Coronary artery (tissue), 2 donors: Measurements from ENCODE around the gene BTBD1.

Experiments used
- DNase-seq: peaks from one replicate; pipeline ENCODE4 v3.0.0-alpha.2; 2017; ENCODE audit warnings: low spot score
- H3K27ac ChIP-seq, 2 donors: fragments of 200-600 bp; sonication (generic); one replicate each; pipeline ENCODE4 v1.5.1; 2016 to 2019
- H3K4me3 ChIP-seq: fragments of 200-600 bp; sonication (generic); 2 replicates; pipeline ENCODE4 v1.5.1; 2016; ENCODE audit warnings: mild to moderate bottlenecking, moderate library complexity
- CTCF ChIP-seq: fragments of 200-600 bp; sonication (generic); IDR thresholded peaks from one replicate; pipeline ENCODE4 v1.5.1; 2019; ENCODE audit warnings: antibody characterized with exemption

BTBD1 gene

DNA sequence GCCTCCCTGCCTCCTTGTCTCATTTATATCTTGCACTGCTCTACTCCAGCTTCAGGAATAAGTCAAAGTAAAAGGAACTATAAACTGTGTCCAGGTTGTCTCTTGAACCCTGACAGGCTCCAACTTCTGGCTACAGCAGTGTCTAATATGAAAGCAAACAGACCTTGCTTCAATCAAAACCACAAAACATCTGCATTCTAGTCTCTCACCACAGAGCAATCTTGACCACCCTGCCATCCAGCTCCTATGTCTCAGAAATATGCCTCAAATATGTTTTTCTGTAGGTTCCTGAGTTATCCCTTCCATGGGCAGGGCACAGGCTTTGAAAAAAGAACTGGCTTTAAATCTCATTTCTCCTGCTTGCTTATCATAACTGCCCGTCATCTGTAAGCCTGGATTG lies 94.1 kb downstream of the BTBD1 start:
- no peak overlapping the region for H3K27ac ChIP-seq
- DNase-seq = no peak
- TF ChIP-seq CTCF = no peak
- no peak overlapping the region for H3K4me3 ChIP-seq

GRCh38 chr15:82971218-82971984 lies 95.7 kb downstream of the BTBD1 start:
- no peak for DNase-seq
- Histone ChIP-seq H3K27ac (no peak overlapping the region), H3K4me3 (no peak overlapping the region)
- TF ChIP-seq CTCF = no peak

GRCh38 chr15:82970696-82971095 lies 96.4 kb downstream of the BTBD1 start:
- no peak for TF ChIP-seq CTCF
- no peak overlapping the region for H3K4me3 ChIP-seq
- DNase-seq = no peak
- H3K27ac ChIP-seq = no peak overlapping the region

DNA sequence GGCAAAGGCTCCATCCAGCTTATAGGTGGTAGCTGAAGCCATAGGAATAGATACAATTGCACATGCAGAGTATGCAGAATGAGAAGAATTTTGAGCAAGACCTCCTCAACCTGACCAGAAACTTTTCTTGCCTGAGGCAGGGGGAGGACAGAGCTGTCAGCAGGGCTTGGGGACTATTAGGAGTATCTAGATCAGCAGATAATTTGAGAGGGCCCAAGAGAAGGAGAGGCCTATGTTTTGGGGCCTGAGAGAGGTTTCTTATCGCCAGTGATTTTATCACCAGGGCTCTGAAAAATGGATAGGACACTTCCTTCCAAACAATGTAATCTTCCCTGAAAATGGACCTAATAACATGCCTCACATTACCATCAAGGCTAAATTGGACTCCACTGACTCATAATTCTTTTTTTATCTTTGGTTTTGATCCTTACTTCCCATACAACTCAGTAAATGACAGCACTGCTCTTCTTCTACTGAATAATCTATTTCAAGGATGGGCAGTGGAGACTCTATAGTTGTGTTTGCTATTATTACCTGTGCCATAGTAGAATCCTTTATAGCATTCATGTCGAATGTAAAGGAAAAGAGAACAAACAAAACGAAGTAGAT lies 96.9 kb downstream of the BTBD1 start:
- no peak overlapping the region for H3K4me3 ChIP-seq
- TF ChIP-seq CTCF = no peak
- H3K27ac ChIP-seq = no peak overlapping the region
- DNase-seq = no peak

GRCh38 chr15:82969353-82969752 lies 97.7 kb downstream of the BTBD1 start:
- H3K27ac ChIP-seq = no peak overlapping the region
- no peak for TF ChIP-seq CTCF
- no peak overlapping the region for H3K4me3 ChIP-seq
- no peak for DNase-seq

DNA sequence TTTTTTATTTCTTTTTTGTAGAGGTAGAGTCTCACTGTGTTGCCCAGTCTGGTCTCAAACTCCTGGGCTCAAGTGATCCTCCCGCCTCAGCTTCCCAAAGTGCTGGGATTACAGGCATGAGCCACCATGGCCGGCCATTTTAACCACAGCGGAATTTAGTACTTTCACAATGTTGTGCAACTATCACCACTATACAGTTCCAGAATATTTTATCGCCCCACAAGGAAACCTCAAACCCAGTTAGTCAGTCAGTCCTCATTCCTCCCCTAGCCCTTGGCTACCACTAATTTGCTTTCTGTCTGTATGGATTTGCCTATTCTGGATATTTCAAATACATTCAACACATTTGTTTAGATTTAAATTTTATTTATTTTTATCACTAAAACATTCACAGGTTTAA lies 99.0 kb downstream of the BTBD1 start:
- DNase-seq = no peak
- TF ChIP-seq CTCF = no peak
- Histone ChIP-seq H3K27ac (no peak overlapping the region), H3K4me3 (no peak overlapping the region)

DNA sequence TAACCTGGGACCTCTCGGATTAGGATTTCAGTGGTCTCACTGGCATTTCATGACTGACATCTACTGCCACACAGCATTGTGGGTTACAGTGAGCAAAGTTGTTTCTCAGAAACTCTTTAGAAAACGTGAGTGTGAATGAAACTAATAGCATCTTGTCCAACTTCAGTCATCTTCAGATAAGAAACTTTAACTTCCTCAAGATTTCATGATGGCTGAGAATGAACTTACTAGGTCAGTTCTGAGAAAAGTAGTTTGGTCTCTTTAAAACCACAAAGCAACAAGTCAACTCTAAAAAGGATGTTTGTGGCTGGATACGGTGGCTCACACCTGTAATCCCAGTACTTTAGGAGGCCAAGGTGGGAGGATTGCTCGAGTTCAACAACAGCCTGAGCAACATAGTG lies 100.4 kb downstream of the BTBD1 start:
- TF ChIP-seq CTCF = no peak
- DNase-seq = no peak
- Histone ChIP-seq H3K27ac (no peak overlapping the region), H3K4me3 (no peak overlapping the region)
